Stimulated activated naive B cell treated with anti-CD40 and anti-IgM and Interleukin-4, amounts not matched to agents 10 μg/mL and 1 μg/mL and 100 μg/mL, for 72 hours (primary cell): ENCODE results near the gene PTCH1.

ENCODE experiments used
- ATAC-seq, 2 donors: fragments of 150-1000 bp; cut with Tn5 transposase; replicated peaks; 2 replicates each; pipeline ENCODE4 v1.10.0; 2021; ENCODE audit warnings: moderate library complexity in 1 of 2
- DNase-seq: peaks from one replicate; pipeline ENCODE4 v3.0.0; 2021
- H3K27ac Mint-ChIP-seq: one replicate; pipeline ENCODE4 v1.8.0; 2022; ENCODE audit warnings: mild to moderate bottlenecking, mixed read lengths
- H3K27me3 Mint-ChIP-seq, 2 donors: one replicate each; pipeline ENCODE4 v1.8.0; 2022; ENCODE audit warnings: mixed read lengths in 2 of 2
- H3K36me3 Mint-ChIP-seq, 2 donors: one replicate each; pipeline ENCODE4 v1.8.0; 2022; ENCODE audit warnings: mixed read lengths in 2 of 2, mild to moderate bottlenecking in 1 of 2
- H3K4me1 Mint-ChIP-seq, 2 donors: one replicate each; pipeline ENCODE4 v1.8.0; 2022; ENCODE audit warnings: mixed read lengths in 2 of 2, mild to moderate bottlenecking in 1 of 2
- H3K4me3 Mint-ChIP-seq, 2 donors: one replicate each; pipeline ENCODE4 v1.8.0; 2022; ENCODE audit warnings: mild to moderate bottlenecking in 2 of 2, mixed read lengths in 2 of 2, moderate library complexity in 1 of 2
- H3K9me3 Mint-ChIP-seq, 2 donors: one replicate each; pipeline ENCODE4 v1.8.0; 2022; ENCODE audit warnings: mixed read lengths in 2 of 2, mild to moderate bottlenecking in 1 of 2

Gene PTCH1

GRCh38 chr9:95499046-95499676 lies 17.6 kb downstream of the PTCH1 start:
- peaks cover 11 to 12% of the 10 kb centered on the region in 2 donors for H3K4me1 Mint-ChIP-seq
- no peak overlapping the region for H3K4me3 Mint-ChIP-seq
- H3K27ac Mint-ChIP-seq: no peak overlapping the region
- DNase-seq (no peak), ATAC-seq (no peak)
- H3K9me3 Mint-ChIP-seq: peaks cover 0 to 4% of the 10 kb centered on the region in 2 donors
- no peaks in the 10 kb centered on the region for H3K36me3 Mint-ChIP-seq
- peaks cover 44 to 68% of the 10 kb centered on the region in 2 donors for H3K27me3 Mint-ChIP-seq

GRCh38 chr9:95498641-95499040 lies 18.1 kb downstream of the PTCH1 start:
- peaks cover 12 to 13% of the 10 kb centered on the region in 2 donors for H3K4me1 Mint-ChIP-seq
- ATAC-seq (no peak), DNase-seq (no peak)

GRCh38 chr9:95497772-95498171 lies 19.0 kb downstream of the PTCH1 start:
- H3K4me1 Mint-ChIP-seq: peaks cover 12 to 13% of the 10 kb centered on the region in 2 donors
- H3K27ac Mint-ChIP-seq: no peak overlapping the region
- DNase-seq: no peak
- no peak overlapping the region for H3K4me3 Mint-ChIP-seq
- peaks cover 34 to 65% of the 10 kb centered on the region in 2 donors for H3K27me3 Mint-ChIP-seq
- ATAC-seq: no peak
- H3K9me3 Mint-ChIP-seq: peaks cover 0 to 4% of the 10 kb centered on the region in 2 donors
- no peaks in the 10 kb centered on the region for H3K36me3 Mint-ChIP-seq

More at GRCh38 chr9:95498641-95499040, 18.1 kb downstream of the PTCH1 start:
- Mint-ChIP-seq H3K4me3 (no peak overlapping the region), H3K27me3 (peaks cover 42 to 67% of the 10 kb centered on the region in 2 donors), H3K27ac (no peak overlapping the region), H3K36me3 (no peaks in the 10 kb centered on the region), H3K9me3 (peaks cover 0 to 4% of the 10 kb centered on the region in 2 donors)

GRCh38 chr9:95496687-95497086 lies 20.1 kb downstream of the PTCH1 start:
- Mint-ChIP-seq H3K9me3 (peaks cover 0 to 4% of the 10 kb centered on the region in 2 donors), H3K36me3 (no peaks in the 10 kb centered on the region), H3K27ac (no peak overlapping the region), H3K4me3 (no peak overlapping the region), H3K4me1 (peaks cover 11 to 12% of the 10 kb centered on the region in 2 donors), H3K27me3 (peaks cover 23 to 63% of the 10 kb centered on the region in 2 donors)
- DNase-seq: no peak
- no peak for ATAC-seq

GRCh38 chr9:95495961-95496360 lies 20.8 kb downstream of the PTCH1 start:
- peaks cover 11 to 12% of the 10 kb centered on the region in 2 donors for H3K4me1 Mint-ChIP-seq
- no peak overlapping the region for H3K4me3 Mint-ChIP-seq
- peaks cover 0 to 4% of the 10 kb centered on the region in 2 donors for H3K9me3 Mint-ChIP-seq
- DNase-seq (no peak), ATAC-seq (no peak)
- no peaks in the 10 kb centered on the region for H3K36me3 Mint-ChIP-seq
- H3K27me3 Mint-ChIP-seq: peaks cover 17 to 62% of the 10 kb centered on the region in 2 donors
- no peak overlapping the region for H3K27ac Mint-ChIP-seq

- no peaks in the 10 kb centered on the region for H3K36me3 Mint-ChIP-seq
- H3K9me3 Mint-ChIP-seq: peaks cover 0 to 4% of the 10 kb centered on the region in 2 donors
- H3K27me3 Mint-ChIP-seq: peaks cover 17 to 62% of the 10 kb centered on the region in 2 donors
- no peak overlapping the region for H3K4me3 Mint-ChIP-seq
- ATAC-seq (no peak), DNase-seq (no peak)
- peaks cover 11 to 12% of the 10 kb centered on the region in 2 donors for H3K4me1 Mint-ChIP-seq
- H3K27ac Mint-ChIP-seq: no peak overlapping the region
Observed at GRCh38 chr9:95495529-95495928, 21.2 kb downstream of the PTCH1 start.

- no peak overlapping the region for H3K27ac Mint-ChIP-seq
- peaks cover 11 to 12% of the 10 kb centered on the region in 2 donors for H3K4me1 Mint-ChIP-seq
- peaks cover 0 to 4% of the 10 kb centered on the region in 2 donors for H3K9me3 Mint-ChIP-seq
- H3K4me3 Mint-ChIP-seq: peak overlapping the region; percentile 66 to 80
- H3K36me3 Mint-ChIP-seq: no peaks in the 10 kb centered on the region
- DNase-seq (peak; percentile 41), ATAC-seq (peak; percentile 70 to 95)
- H3K27me3 Mint-ChIP-seq: peaks cover 17 to 62% of the 10 kb centered on the region in 2 donors
Observed at GRCh38 chr9:95494416-95495371, 22.1 kb downstream of the PTCH1 start.

GRCh38 chr9:95494022-95494415 lies 22.8 kb downstream of the PTCH1 start:
- Mint-ChIP-seq H3K36me3 (no peaks in the 10 kb centered on the region), H3K27ac (no peak overlapping the region), H3K27me3 (peaks cover 17 to 60% of the 10 kb centered on the region in 2 donors), H3K4me3 (peak overlapping the region; percentile 66 to 80), H3K9me3 (peaks cover 0 to 4% of the 10 kb centered on the region in 2 donors), H3K4me1 (peaks cover 11 to 12% of the 10 kb centered on the region in 2 donors)
- ATAC-seq (peak in 1 of 2 donors; percentile 29), DNase-seq (peak; percentile 4)

GRCh38 chr9:95493402-95493801 lies 23.4 kb downstream of the PTCH1 start:
- DNase-seq: no peak
- H3K27me3 Mint-ChIP-seq: peaks cover 16 to 59% of the 10 kb centered on the region in 2 donors
- no peak overlapping the region for H3K4me3 Mint-ChIP-seq
- H3K36me3 Mint-ChIP-seq: no peaks in the 10 kb centered on the region
- peaks cover 11 to 12% of the 10 kb centered on the region in 2 donors for H3K4me1 Mint-ChIP-seq
- no peak for ATAC-seq
- H3K9me3 Mint-ChIP-seq: peaks cover 0 to 4% of the 10 kb centered on the region in 2 donors
- H3K27ac Mint-ChIP-seq: no peak overlapping the region

- Mint-ChIP-seq H3K9me3 (peaks cover 0 to 4% of the 10 kb centered on the region in 2 donors), H3K4me3 (no peak overlapping the region), H3K36me3 (no peaks in the 10 kb centered on the region), H3K27me3 (peaks cover 5 to 59% of the 10 kb centered on the region in 2 donors), H3K27ac (no peak overlapping the region), H3K4me1 (peaks cover 11 to 12% of the 10 kb centered on the region in 2 donors)
- ATAC-seq: no peak
- DNase-seq: no peak
Observed at GRCh38 chr9:95491543-95492320, 25.0 kb downstream of the PTCH1 start.

- peaks cover 10 to 49% of the 10 kb centered on the region in 2 donors for H3K27me3 Mint-ChIP-seq
- no peak overlapping the region for H3K27ac Mint-ChIP-seq
- H3K36me3 Mint-ChIP-seq: no peaks in the 10 kb centered on the region
- H3K9me3 Mint-ChIP-seq: no peaks in the 10 kb centered on the region
- DNase-seq: no peak
- H3K4me3 Mint-ChIP-seq: no peak overlapping the region
- no peak for ATAC-seq
- no peaks in the 10 kb centered on the region for H3K4me1 Mint-ChIP-seq
Observed at GRCh38 chr9:95488954-95489353, 27.8 kb downstream of the PTCH1 start.

GRCh38 chr9:95486318-95486717 lies 30.5 kb downstream of the PTCH1 start:
- Mint-ChIP-seq H3K9me3 (no peaks in the 10 kb centered on the region), H3K36me3 (peaks cover 0 to 2% of the 10 kb centered on the region in 2 donors), H3K4me1 (peaks cover 0 to 3% of the 10 kb centered on the region in 2 donors), H3K27me3 (peaks cover 17 to 52% of the 10 kb centered on the region in 2 donors), H3K4me3 (no peak overlapping the region), H3K27ac (no peak overlapping the region)
- DNase-seq (no peak), ATAC-seq (no peak)

- peaks cover 3 to 5% of the 10 kb centered on the region in 2 donors for H3K4me1 Mint-ChIP-seq
- peaks cover 24 to 68% of the 10 kb centered on the region in 2 donors for H3K27me3 Mint-ChIP-seq
- H3K36me3 Mint-ChIP-seq: peaks cover 0 to 2% of the 10 kb centered on the region in 2 donors
- H3K4me3 Mint-ChIP-seq: no peak overlapping the region
- H3K27ac Mint-ChIP-seq: no peak overlapping the region
- ATAC-seq (no peak), DNase-seq (no peak)
- H3K9me3 Mint-ChIP-seq: no peaks in the 10 kb centered on the region
Observed at GRCh38 chr9:95484225-95484624, 32.5 kb downstream of the PTCH1 start.

GRCh38 chr9:95483431-95483830 lies 33.3 kb downstream of the PTCH1 start:
- DNase-seq: no peak
- Mint-ChIP-seq H3K27me3 (peaks cover 24 to 63% of the 10 kb centered on the region in 2 donors), H3K27ac (no peak overlapping the region), H3K4me1 (peaks cover 3 to 5% of the 10 kb centered on the region in 2 donors), H3K36me3 (peaks cover 0 to 2% of the 10 kb centered on the region in 2 donors), H3K4me3 (no peak overlapping the region), H3K9me3 (no peaks in the 10 kb centered on the region)
- ATAC-seq: no peak
